ENCODE measurements around the gene FBLIM1.
A peak's percentile ranks its signal among the peaks of the same experiment; 100 is the strongest.

The FBLIM1 gene

DNA sequence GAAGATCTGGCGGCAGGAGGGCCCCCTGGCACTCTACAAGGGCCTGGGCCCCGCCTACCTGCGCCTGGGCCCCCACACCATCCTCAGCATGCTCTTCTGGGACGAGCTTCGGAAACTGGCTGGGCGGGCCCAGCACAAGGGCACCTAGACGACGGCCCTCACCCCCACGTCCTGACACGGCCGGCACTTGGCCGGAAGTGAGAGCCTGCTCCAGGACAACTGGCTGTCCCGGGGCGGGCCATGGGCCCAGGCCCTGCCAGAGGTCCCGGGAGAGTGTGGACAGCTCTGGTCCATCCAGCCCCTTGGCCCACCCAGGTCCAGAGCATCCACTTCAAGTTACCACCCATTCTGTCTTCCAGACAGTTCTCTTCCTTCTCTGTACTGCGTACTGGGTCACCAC is 19.3 kb upstream of the FBLIM1 start:
- no peak overlapping the region for H3K4me3 ChIP-seq
- no peak for DNase-seq (ENCODE audit: low spot score)
- H3K27ac ChIP-seq, result peak overlapping the region; percentile 39 to 63
- TF ChIP-seq, protein P1, sequence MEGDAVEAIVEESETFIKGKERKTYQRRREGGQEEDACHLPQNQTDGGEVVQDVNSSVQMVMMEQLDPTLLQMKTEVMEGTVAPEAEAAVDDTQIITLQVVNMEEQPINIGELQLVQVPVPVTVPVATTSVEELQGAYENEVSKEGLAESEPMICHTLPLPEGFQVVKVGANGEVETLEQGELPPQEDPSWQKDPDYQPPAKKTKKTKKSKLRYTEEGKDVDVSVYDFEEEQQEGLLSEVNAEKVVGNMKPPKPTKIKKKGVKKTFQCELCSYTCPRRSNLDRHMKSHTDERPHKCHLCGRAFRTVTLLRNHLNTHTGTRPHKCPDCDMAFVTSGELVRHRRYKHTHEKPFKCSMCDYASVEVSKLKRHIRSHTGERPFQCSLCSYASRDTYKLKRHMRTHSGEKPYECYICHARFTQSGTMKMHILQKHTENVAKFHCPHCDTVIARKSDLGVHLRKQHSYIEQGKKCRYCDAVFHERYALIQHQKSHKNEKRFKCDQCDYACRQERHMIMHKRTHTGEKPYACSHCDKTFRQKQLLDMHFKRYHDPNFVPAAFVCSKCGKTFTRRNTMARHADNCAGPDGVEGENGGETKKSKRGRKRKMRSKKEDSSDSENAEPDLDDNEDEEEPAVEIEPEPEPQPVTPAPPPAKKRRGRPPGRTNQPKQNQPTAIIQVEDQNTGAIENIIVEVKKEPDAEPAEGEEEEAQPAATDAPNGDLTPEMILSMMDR (IDR thresholded peaks at IDR 0.05), result no peak

DNA sequence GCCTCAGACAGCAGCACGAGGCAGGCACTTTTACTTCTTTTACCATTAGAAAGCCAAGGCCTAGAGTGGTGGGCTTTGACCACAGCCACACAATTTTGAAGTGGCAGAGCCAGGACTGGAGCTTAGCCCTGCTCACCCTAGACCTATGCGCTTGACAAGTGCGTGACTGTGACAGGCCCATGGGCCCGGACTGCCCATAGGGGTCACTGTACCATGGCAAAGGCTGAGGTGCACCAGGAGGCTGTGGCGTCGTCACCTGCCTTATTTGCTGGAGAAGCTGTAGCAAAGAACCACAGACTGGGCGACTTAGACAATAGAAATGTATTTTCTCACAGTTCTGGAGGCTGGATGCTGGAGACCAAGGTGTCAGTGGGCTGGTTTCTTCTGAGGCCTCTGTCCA is 18.9 kb upstream of the FBLIM1 start:
- DNase-seq (ENCODE audit: low spot score), result no peak
- Histone ChIP-seq H3K4me3 (no peak overlapping the region), H3K27ac (peak overlapping the region in 1 of 2 donors; percentile 63)
- TF ChIP-seq, protein P1 (IDR thresholded peaks at IDR 0.05), result no peak

DNA sequence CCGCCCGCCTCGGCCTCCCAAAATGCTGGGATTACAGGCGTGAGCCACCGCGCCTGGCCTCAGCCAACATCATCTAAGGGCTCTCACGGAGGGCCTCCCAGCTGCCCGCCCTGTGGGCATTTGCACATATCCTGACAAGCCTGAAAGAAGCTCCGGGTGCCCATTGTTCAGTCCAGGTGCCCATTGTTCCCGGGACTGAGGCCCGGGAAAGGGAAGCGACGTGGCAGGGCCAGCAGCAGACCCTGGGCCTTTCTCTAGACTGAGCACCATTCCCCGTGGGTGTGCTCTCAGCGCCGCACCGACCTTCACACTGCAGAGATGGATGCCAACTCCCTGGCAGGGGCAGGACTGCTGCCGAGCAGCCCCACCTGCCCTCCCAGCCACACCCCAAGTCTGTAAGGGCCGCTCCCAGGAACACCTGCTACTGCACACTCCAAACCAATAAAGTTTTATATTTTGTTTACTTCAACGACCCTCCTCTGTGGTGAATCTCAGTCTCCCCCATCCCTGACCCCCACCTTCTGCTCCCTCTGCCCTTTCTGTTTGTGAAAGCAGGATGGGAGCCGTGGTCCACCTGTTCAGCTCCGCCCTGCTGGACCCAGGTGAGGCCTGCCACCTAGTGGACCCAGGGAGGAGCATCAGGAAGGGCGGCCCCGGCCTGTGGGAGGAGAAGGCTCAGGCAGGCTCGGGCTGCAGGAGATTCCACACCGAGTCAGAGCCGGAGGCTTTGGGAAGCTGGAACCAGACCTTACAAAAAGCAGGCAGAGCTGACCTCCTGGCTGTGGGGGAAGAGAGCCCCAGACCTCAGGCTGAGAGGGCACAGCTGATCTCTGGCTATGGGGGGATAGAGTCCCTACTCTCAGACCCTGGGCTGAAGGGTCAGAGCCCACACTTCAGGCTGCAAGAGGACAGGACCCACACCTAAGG is 17.4 kb upstream of the FBLIM1 start:
- TF ChIP-seq, protein P1 (IDR thresholded peaks at IDR 0.05), result peak; percentile 88
- H3K4me3 ChIP-seq, result no peak overlapping the region
- peak overlapping the region in 1 of 2 donors; percentile 54 for H3K27ac ChIP-seq
- peak; percentile 85 for DNase-seq (ENCODE audit: low spot score)

DNA sequence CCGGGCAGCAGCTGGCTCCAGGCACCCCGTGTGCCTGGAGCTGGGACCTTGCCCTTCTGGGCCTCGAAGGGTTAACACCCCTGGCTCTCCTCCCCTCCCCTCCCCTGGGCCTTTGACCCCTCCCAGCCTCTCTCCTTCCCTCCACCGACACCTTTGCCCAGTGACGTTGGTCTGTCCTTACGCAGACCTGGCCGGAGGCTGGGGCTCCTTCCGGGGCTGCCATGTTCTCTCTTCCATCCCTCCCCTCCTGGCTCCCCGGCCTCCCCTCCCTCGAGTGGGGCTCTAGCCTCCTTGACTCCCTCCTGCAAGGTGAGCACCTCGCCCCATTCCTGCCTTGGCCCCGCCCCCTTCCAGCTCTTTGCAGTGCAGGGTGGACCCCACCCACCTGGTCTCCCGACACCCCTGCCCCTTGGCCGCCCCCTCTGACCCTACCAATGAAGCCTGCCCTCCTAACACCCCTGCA is 16.2 kb upstream of the FBLIM1 start, which contains the start of gene TMEM82:
TMEM82 (plus strand) TSS at position 161 of the 463 bp plus-strand sequence; CDS start at position 222, 61 bp downstream.
- H3K4me3 ChIP-seq, result no peak within 1 kb of the TSS
- peak within 1 kb of the TSS in 1 of 2 donors; percentile 54 for H3K27ac ChIP-seq
- TF ChIP-seq, protein P1 (IDR thresholded peaks at IDR 0.05), result no peak
- no peak for DNase-seq (ENCODE audit: low spot score)

DNA sequence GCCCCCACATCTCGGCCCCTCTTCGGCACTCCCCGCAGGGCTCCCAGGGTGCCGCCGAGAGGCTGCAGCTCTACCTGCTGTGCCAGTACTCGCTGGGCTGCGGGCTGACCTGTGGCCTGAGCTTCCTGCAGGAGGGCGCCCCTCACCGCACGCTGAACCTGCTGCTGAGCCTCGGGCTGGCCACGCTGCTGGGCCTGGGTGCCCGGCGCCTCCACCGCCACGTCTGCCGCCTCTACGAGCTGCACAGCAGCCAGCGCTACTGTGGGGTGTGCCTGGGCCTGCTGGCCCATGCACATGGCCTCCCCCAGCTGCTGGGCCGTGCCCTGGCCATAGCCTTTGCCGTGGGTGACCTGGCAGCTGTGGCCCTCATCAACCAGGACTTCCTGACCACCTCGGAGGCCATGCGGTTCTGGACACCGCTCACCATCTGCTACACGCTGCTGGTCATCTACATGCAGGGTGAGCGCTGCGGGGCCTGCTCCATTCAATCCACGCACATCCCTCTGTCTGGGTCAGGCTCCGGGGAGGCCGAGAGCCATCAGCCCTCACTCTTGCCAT is 14.4 kb upstream of the FBLIM1 start:
- DNase-seq (ENCODE audit: low spot score), result no peak
- TF ChIP-seq, protein P1 (IDR thresholded peaks at IDR 0.05), result no peak
- Histone ChIP-seq H3K4me3 (no peak overlapping the region), H3K27ac (peak overlapping the region in 1 of 2 donors; percentile 22)

DNA sequence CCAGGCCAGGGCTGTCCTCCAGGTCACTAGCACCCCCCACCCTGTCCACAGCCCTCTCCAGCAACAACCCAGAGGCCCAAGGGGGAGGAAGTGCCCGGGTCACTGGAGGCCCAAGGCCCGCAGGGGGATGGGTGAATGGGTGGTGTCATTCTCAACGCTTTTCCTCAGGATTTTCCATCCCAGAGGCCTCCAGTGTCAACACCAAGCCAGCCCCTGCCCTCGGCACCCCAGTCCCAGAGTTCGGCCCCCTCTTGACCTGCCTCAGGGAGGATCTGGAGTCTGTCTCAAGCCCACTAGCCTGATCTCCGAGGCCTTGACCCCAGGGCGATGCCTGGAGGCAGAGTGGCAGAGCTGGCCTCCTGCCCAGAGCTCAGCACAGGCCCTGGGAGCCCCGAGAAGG is 11.2 kb upstream of the FBLIM1 start:
- Histone ChIP-seq H3K4me3 (peak overlapping the region; percentile 63), H3K27ac (peak overlapping the region; percentile 85 to 97)
- TF ChIP-seq, protein P1 (IDR thresholded peaks at IDR 0.05), result no peak
- DNase-seq (ENCODE audit: low spot score), result no peak

All from coronary artery (tissue), 2 donors.